NCI-H2171 (cell line): ENCODE data around the gene GDA.
"Not testable (repeated sequence)": the region's sequence is repeated elsewhere in the genome, so short reads cannot be mapped to it uniquely, and the experiment has no call there.

ENCODE experiments used
- DNase-seq: peaks from one replicate; lab custom pipeline; 2025; lab: John Stamatoyannopoulos, UW

Gene GDA

GRCh38 chr9:72207278-72207677 is 58.0 kb downstream of the GDA start:
- no peak for DNase-seq

- DNase-seq = no peak
Measured at GRCh38 chr9:72210522-72210921, 61.3 kb downstream of the GDA start.

- DNase-seq = no peak
Measured at GRCh38 chr9:72211047-72211446, 61.8 kb downstream of the GDA start.

- DNase-seq = no peak
Measured at GRCh38 chr9:72213906-72214305, 64.7 kb downstream of the GDA start.

- no peak for DNase-seq
Measured at GRCh38 chr9:72217306-72217842, 68.1 kb downstream of the GDA start.

GRCh38 chr9:72220589-72220988 is 71.3 kb downstream of the GDA start:
- DNase-seq = no peak

GRCh38 chr9:72226146-72226812 is 77.0 kb downstream of the GDA start:
- DNase-seq = no peak

- no peak for DNase-seq
Measured at GRCh38 chr9:72228282-72228681, 79.0 kb downstream of the GDA start.

- DNase-seq = no peak
Measured at GRCh38 chr9:72232778-72233177, 83.5 kb downstream of the GDA start.

GRCh38 chr9:72247549-72247948 is 98.3 kb downstream of the GDA start:
- DNase-seq = no peak

GRCh38 chr9:72251589-72251988 is 102.3 kb downstream of the GDA start:
- DNase-seq = no peak

GRCh38 chr9:72254901-72255545 is 105.8 kb downstream of the GDA start:
- no peak for DNase-seq

- DNase-seq = no peak
Measured at GRCh38 chr9:72255569-72255968, 106.3 kb downstream of the GDA start.

GRCh38 chr9:72256931-72257330 is 107.7 kb downstream of the GDA start:
- peak; percentile 69 for DNase-seq

GRCh38 chr9:72257814-72258213 is 108.6 kb downstream of the GDA start:
- no peak for DNase-seq

- DNase-seq = no peak
Measured at GRCh38 chr9:72262063-72262462, 112.8 kb downstream of the GDA start.

GRCh38 chr9:72263572-72263971 is 114.3 kb downstream of the GDA start:
- no peak for DNase-seq

GRCh38 chr9:72268961-72269360 is 119.7 kb downstream of the GDA start:
- DNase-seq = no peak

- DNase-seq = not testable (repeated sequence)
Measured at GRCh38 chr9:72270359-72270758, 121.1 kb downstream of the GDA start.

GRCh38 chr9:72271613-72272478 is 122.6 kb downstream of the GDA start:
- peak; percentile 38 for DNase-seq

GRCh38 chr9:72274441-72274840 is 125.2 kb downstream of the GDA start:
- no peak for DNase-seq

- DNase-seq = no peak
Measured at GRCh38 chr9:72274916-72275315, 125.7 kb downstream of the GDA start.

GRCh38 chr9:72276429-72276828 is 127.2 kb downstream of the GDA start:
- DNase-seq = no peak
